Parathyroid adenoma (tissue), 2 donors: ENCODE results near the gene KRTAP10-4.

Experiments used
- H2AFZ ChIP-seq: fragments of 300-600 bp; sonication (generic); one replicate; pipeline ENCODE4 v1.7.0; 2017; ENCODE audit warnings: antibody characterized with exemption, mild to moderate bottlenecking
- H3K27ac ChIP-seq: fragments of 300-600 bp; sonication (generic); one replicate; pipeline ENCODE4 v1.7.0; 2017
- H3K27me3 ChIP-seq: fragments of 300-600 bp; sonication (generic); one replicate; pipeline ENCODE4 v1.7.0; 2017; ENCODE audit warnings: low read length; ENCODE audit not compliant: control insufficient read depth, insufficient read depth
- H3K36me3 ChIP-seq: fragments of 300-600 bp; sonication (generic); one replicate; pipeline ENCODE4 v1.7.0; 2017; ENCODE audit warnings: low read length; ENCODE audit not compliant: control insufficient read depth, insufficient read depth
- H3K4me1 ChIP-seq: fragments of 300-600 bp; sonication (generic); one replicate; pipeline ENCODE4 v1.7.0; 2017; ENCODE audit warnings: control low read depth
- H3K4me2 ChIP-seq: fragments of 300-600 bp; sonication (generic); one replicate; pipeline ENCODE4 v1.7.0; 2017; ENCODE audit warnings: low read length
- H3K4me3 ChIP-seq: fragments of 300-600 bp; sonication (generic); one replicate; pipeline ENCODE4 v1.7.0; 2017; ENCODE audit warnings: low read depth, low read length
- H3K79me2 ChIP-seq: fragments of 300-600 bp; sonication (generic); one replicate; pipeline ENCODE4 v1.7.0; 2017; ENCODE audit warnings: control low read depth
- H3K9ac ChIP-seq: fragments of 300-600 bp; sonication (generic); one replicate; pipeline ENCODE4 v1.7.0; 2017; ENCODE audit warnings: mild to moderate bottlenecking
- H3K9me3 ChIP-seq: fragments of 300-600 bp; sonication (generic); one replicate; pipeline ENCODE4 v1.7.0; 2017; ENCODE audit warnings: low read length; ENCODE audit not compliant: control insufficient read depth
- CTCF ChIP-seq: fragments of 300-600 bp; sonication (generic); IDR thresholded peaks from one replicate; pipeline ENCODE4 v1.7.0; 2017; ENCODE audit warnings: antibody characterized with exemption, mild to moderate bottlenecking
- donor health status: primary hyperparathyroidism.

Gene KRTAP10-4

GRCh38 chr21:44593598-44594405 is 20.3 kb downstream of the KRTAP10-4 start:
- no peak overlapping the region for H3K4me3 ChIP-seq
- H2AFZ ChIP-seq = no peak overlapping the region
- no peak overlapping the region for H3K27ac ChIP-seq
- H3K36me3 ChIP-seq = no peaks in the 10 kb centered on the region
- TF ChIP-seq CTCF = no peak
- H3K4me2 ChIP-seq = no peak overlapping the region
- H3K9me3 ChIP-seq = no peaks in the 10 kb centered on the region
- no peaks in the 10 kb centered on the region for H3K79me2 ChIP-seq
- H3K27me3 ChIP-seq = no peaks in the 10 kb centered on the region
- H3K9ac ChIP-seq = no peak overlapping the region
- no peaks in the 10 kb centered on the region for H3K4me1 ChIP-seq

GRCh38 chr21:44594406-44594916 is 20.9 kb downstream of the KRTAP10-4 start:
- H3K4me3 ChIP-seq = no peak overlapping the region

GRCh38 chr21:44595524-44595923 is 22.0 kb downstream of the KRTAP10-4 start:
- Histone ChIP-seq H3K4me3 (no peak overlapping the region), H3K9me3 (no peaks in the 10 kb centered on the region), H3K27me3 (no peaks in the 10 kb centered on the region), H3K36me3 (no peaks in the 10 kb centered on the region), H3K79me2 (no peaks in the 10 kb centered on the region), H3K4me1 (no peaks in the 10 kb centered on the region), H2AFZ (no peak overlapping the region), H3K4me2 (no peak overlapping the region), H3K9ac (no peak overlapping the region), H3K27ac (no peak overlapping the region)
- TF ChIP-seq CTCF = no peak

More at GRCh38 chr21:44594406-44594916, 20.9 kb downstream of the KRTAP10-4 start:
- no peak overlapping the region for H2AFZ ChIP-seq
- H3K9ac ChIP-seq = no peak overlapping the region
- H3K4me1 ChIP-seq = no peaks in the 10 kb centered on the region
- no peak for TF ChIP-seq CTCF
- H3K27me3 ChIP-seq = no peaks in the 10 kb centered on the region
- H3K9me3 ChIP-seq = no peaks in the 10 kb centered on the region
- H3K79me2 ChIP-seq = no peaks in the 10 kb centered on the region
- no peak overlapping the region for H3K27ac ChIP-seq
- H3K36me3 ChIP-seq = no peaks in the 10 kb centered on the region
- no peak overlapping the region for H3K4me2 ChIP-seq

DNA sequence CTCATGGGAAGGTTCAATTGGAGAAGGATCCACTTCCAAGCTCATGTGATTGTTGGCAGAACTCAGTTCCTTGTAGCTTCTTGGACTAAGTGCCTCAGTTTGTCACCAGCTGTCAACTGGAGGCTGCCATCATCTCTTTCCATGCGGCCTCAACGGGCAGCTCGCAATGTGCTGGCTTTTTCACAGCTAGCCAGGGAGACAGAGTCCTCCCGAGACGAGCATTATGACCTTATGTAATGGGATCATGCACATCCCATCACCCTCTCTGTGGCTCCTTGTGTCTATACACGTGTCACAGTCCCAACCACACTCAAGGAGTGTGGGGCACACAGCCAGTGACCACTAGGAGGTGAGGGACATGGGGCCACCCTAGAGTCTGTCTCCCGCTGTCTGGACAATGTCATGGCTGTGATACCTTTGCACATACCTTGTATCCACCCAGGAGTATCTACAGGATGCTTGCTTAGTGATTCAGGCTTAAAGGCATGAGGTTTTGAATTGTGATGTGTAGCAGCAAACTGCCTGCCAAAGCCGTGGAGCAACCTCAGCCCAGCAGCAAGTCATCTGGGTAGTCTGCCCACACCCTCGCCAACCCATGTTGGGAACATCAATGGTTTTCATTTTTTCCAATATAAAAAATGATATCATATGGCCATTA is 22.7 kb downstream of the KRTAP10-4 start:
- Histone ChIP-seq H3K4me2 (no peak overlapping the region), H3K4me3 (no peak overlapping the region), H3K9ac (no peak overlapping the region), H3K27ac (no peak overlapping the region), H3K36me3 (no peaks in the 10 kb centered on the region), H3K27me3 (no peaks in the 10 kb centered on the region), H3K79me2 (no peaks in the 10 kb centered on the region), H3K4me1 (no peaks in the 10 kb centered on the region), H3K9me3 (no peaks in the 10 kb centered on the region), H2AFZ (no peak overlapping the region)
- no peak for TF ChIP-seq CTCF
